Amygdala (tissue), 56 donors: Measurements from ENCODE around the gene KRTAP4-3.
"Not testable (repeated sequence)": the region's sequence is repeated elsewhere in the genome, so short reads cannot be mapped to it uniquely, and the experiment has no call there.

Experiments used
- DNase-seq, 56 donors: peaks; one replicate each; lab custom pipeline; 2025; lab: John Stamatoyannopoulos, UW

Gene KRTAP4-3

GRCh38 chr17:41160190-41160589, 7.8 kb downstream of the KRTAP4-3 start:
- not testable (repeated sequence) for DNase-seq

GRCh38 chr17:41153856-41154255, 14.2 kb downstream of the KRTAP4-3 start:
- peak in 6 of 56 donors; percentile 2 to 40 (median 4) for DNase-seq

- no peak for DNase-seq
Observed at GRCh38 chr17:41151525-41151924, 16.5 kb downstream of the KRTAP4-3 start.

GRCh38 chr17:41150026-41150425, 18.0 kb downstream of the KRTAP4-3 start:
- DNase-seq: no peak

- no peak for DNase-seq
Observed at GRCh38 chr17:41149652-41149985, 18.4 kb downstream of the KRTAP4-3 start, which contains the start of gene KRTAP4-5. TSS of gene KRTAP4-5 (minus strand) at chr17:41149825. CDS start at chr17:41149767, 58 bp downstream.

- not testable (repeated sequence) for DNase-seq
Observed at GRCh38 chr17:41148971-41149651, 18.9 kb downstream of the KRTAP4-3 start.

GRCh38 chr17:41147531-41148204, 20.4 kb downstream of the KRTAP4-3 start:
- DNase-seq: no peak

GRCh38 chr17:41145261-41145660, 22.8 kb downstream of the KRTAP4-3 start:
- no peak for DNase-seq

- no peak for DNase-seq
Observed at GRCh38 chr17:41144846-41145245, 23.2 kb downstream of the KRTAP4-3 start.

- DNase-seq: no peak
Observed at GRCh38 chr17:41141361-41141760, 26.7 kb downstream of the KRTAP4-3 start.

- no peak for DNase-seq
Observed at GRCh38 chr17:41140360-41141131, 27.5 kb downstream of the KRTAP4-3 start, which contains the start of gene KRTAP4-6. TSS of gene KRTAP4-6 (minus strand) at chr17:41140544. CDS start at chr17:41140487, 57 bp downstream.

- DNase-seq: not testable (repeated sequence)
Observed at GRCh38 chr17:41139865-41140264, 28.2 kb downstream of the KRTAP4-3 start.

- DNase-seq: no peak
Observed at GRCh38 chr17:41133880-41134735, 33.9 kb downstream of the KRTAP4-3 start.

- no peak for DNase-seq
Observed at GRCh38 chr17:41131979-41132378, 36.0 kb downstream of the KRTAP4-3 start.

- DNase-seq: no peak
Observed at GRCh38 chr17:41127371-41127770, 40.6 kb downstream of the KRTAP4-3 start.

GRCh38 chr17:41126412-41126811, 41.6 kb downstream of the KRTAP4-3 start:
- DNase-seq: no peak

GRCh38 chr17:41125064-41125463, 43.0 kb downstream of the KRTAP4-3 start:
- no peak for DNase-seq

- DNase-seq: not testable (repeated sequence)
Observed at GRCh38 chr17:41123991-41124371, 44.0 kb downstream of the KRTAP4-3 start, which contains the start of gene KRTAP4-12. TSS of gene KRTAP4-12 (minus strand) at chr17:41124182. CDS start at chr17:41124122, 60 bp downstream.

- DNase-seq: not testable (repeated sequence)
Observed at GRCh38 chr17:41123292-41123990, 44.6 kb downstream of the KRTAP4-3 start.
